Measurements from ENCODE around the gene KLHL13.
A peak's percentile ranks its signal among the peaks of the same experiment; 100 is the strongest.
"Not testable (repeated sequence)": the region's sequence is repeated elsewhere in the genome, so short reads cannot be mapped to it uniquely, and the experiment has no call there.

The KLHL13 gene

DNA sequence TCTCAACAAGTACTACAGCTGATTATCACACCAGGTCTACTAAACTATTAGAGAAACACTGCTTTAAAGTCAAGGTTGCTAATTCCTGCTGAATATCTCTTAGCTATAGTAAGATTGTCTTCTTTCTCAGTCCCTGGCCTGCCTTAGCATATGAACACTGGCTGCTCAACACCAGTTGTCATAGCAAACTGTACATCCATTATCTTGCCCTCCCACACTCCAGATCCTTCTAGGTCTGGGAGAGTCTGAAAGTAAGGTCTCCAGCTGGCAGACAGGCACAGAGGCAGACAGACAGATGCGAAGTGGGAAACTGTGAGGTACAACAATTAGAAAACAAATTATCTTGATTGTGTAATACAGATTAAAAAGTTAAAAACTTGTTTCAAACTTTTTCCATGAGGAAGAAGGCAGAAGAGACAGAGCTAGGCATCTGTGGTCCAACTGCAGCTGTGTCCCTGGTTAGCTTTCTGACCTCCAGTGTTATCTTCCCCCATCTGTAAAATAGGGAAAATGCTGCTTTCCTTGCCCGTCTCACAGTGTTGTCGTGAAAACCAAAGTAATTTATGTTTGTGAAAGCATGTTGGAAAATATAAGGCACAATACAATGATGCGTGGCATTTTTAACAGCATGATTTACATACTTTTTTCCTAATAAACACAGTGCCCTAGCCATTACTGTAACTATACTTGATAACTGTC, 133.8 kb downstream of the KLHL13 start:
- H3K27ac ChIP-seq = no peak overlapping the region
- H3K36me3 ChIP-seq = no peaks in the 10 kb centered on the region
- no peak overlapping the region for H3K4me2 ChIP-seq
- no peaks in the 10 kb centered on the region for H3K27me3 ChIP-seq
- TF ChIP-seq Cebpa-rat (IDR thresholded peaks at IDR 0.05) = peak in 2 of 11 experiments; percentile 30 to 60; a peak in 2 of 22 replicates
- H3K4me3 ChIP-seq = no peak overlapping the region
- no peaks in the 10 kb centered on the region for H4K20me1 ChIP-seq
- no peaks in the 10 kb centered on the region for H3K4me1 ChIP-seq
- H3K9me3 ChIP-seq (replicated peaks in 1 of 11) = no peaks in the 10 kb centered on the region
- H3K9ac ChIP-seq = no peak overlapping the region

- no peak overlapping the region for H3K9ac ChIP-seq
- H4K20me1 ChIP-seq = no peaks in the 10 kb centered on the region
- no peaks in the 10 kb centered on the region for H3K4me1 ChIP-seq
- no peak overlapping the region for H3K4me3 ChIP-seq
- no peak for TF ChIP-seq Cebpa-rat (IDR thresholded peaks at IDR 0.05)
- H3K9me3 ChIP-seq (replicated peaks in 1 of 11) = no peaks in the 10 kb centered on the region
- H3K4me2 ChIP-seq = no peak overlapping the region
- no peaks in the 10 kb centered on the region for H3K36me3 ChIP-seq
- H3K27ac ChIP-seq = no peak overlapping the region
- H3K27me3 ChIP-seq = 0 out of 22 replicates have a peak, but pooled peaks cover 0 to under 1% (median 0%) of the 10 kb centered on the region in 11 experiments
These were observed 138.2 kb downstream of the KLHL13 start for GRCh38 chrX:117978402-117978801.

- H3K27ac ChIP-seq = no peak overlapping the region
- H3K4me2 ChIP-seq = no peak overlapping the region
- no peak overlapping the region for H3K9ac ChIP-seq
- no peaks in the 10 kb centered on the region for H3K4me1 ChIP-seq
- H3K4me3 ChIP-seq = no peak overlapping the region
- no peaks in the 10 kb centered on the region for H3K36me3 ChIP-seq
- no peak for TF ChIP-seq Cebpa-rat (IDR thresholded peaks at IDR 0.05)
- H3K9me3 ChIP-seq (replicated peaks in 1 of 11) = no peaks in the 10 kb centered on the region
- no peaks in the 10 kb centered on the region for H4K20me1 ChIP-seq
- H3K27me3 ChIP-seq = 0 out of 22 replicates have a peak, but pooled peaks cover 0 to 4% (median 0%) of the 10 kb centered on the region in 11 experiments
These were observed 139.1 kb downstream of the KLHL13 start for GRCh38 chrX:117977526-117977925.

GRCh38 chrX:117973110-117973807, 143.4 kb downstream of the KLHL13 start:
- Histone ChIP-seq H3K4me1 (no peaks in the 10 kb centered on the region), H3K9ac (no peak overlapping the region), H3K4me3 (no peak overlapping the region), H4K20me1 (no peaks in the 10 kb centered on the region), H3K4me2 (no peak overlapping the region), H3K27me3 (0 out of 22 replicates have a peak, but pooled peaks cover 0 to 4% (median 0%) of the 10 kb centered on the region in 11 experiments), H3K9me3 (replicated peaks in 1 of 11) (no peaks in the 10 kb centered on the region), H3K36me3 (no peaks in the 10 kb centered on the region), H3K27ac (no peak overlapping the region)
- no peak for TF ChIP-seq Cebpa-rat (IDR thresholded peaks at IDR 0.05)

GRCh38 chrX:117972711-117973109, 143.9 kb downstream of the KLHL13 start:
- H3K9me3 ChIP-seq (replicated peaks in 1 of 11) = no peaks in the 10 kb centered on the region
- no peak overlapping the region for H3K4me3 ChIP-seq
- no peak overlapping the region for H3K9ac ChIP-seq
- H4K20me1 ChIP-seq = no peaks in the 10 kb centered on the region
- H3K4me2 ChIP-seq = no peak overlapping the region
- no peak overlapping the region for H3K27ac ChIP-seq
- no peak for TF ChIP-seq Cebpa-rat (IDR thresholded peaks at IDR 0.05)
- no peaks in the 10 kb centered on the region for H3K4me1 ChIP-seq
- 0 out of 22 replicates have a peak, but pooled peaks cover 0 to 4% (median 0%) of the 10 kb centered on the region in 11 experiments for H3K27me3 ChIP-seq
- H3K36me3 ChIP-seq = no peaks in the 10 kb centered on the region

DNA sequence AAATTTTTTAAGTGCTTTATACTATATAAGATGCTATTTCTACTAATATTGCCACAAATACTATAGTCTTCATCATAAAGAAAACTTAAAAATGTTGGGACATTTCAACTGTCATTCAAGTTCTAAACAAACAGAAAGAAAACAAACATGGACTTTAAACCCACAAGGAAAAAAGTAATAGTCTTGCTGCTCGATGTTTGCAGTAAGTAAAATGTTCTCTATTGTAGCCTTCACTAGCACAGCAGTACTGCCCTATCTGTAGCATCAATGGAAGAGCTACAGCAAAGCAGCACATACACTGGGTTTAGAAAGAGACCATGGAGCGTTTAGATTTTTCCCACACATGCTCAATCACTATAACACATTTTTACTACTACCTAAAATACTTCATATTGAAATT, 146.8 kb downstream of the KLHL13 start:
- H3K27me3 ChIP-seq = 0 out of 22 replicates have a peak, but pooled peaks cover 0 to 4% (median 0%) of the 10 kb centered on the region in 11 experiments
- no peak for TF ChIP-seq Cebpa-rat (IDR thresholded peaks at IDR 0.05)
- H3K4me2 ChIP-seq = no peak overlapping the region
- no peak overlapping the region for H3K9ac ChIP-seq
- H3K4me3 ChIP-seq = no peak overlapping the region
- H3K36me3 ChIP-seq = no peaks in the 10 kb centered on the region
- no peaks in the 10 kb centered on the region for H4K20me1 ChIP-seq
- no peaks in the 10 kb centered on the region for H3K9me3 ChIP-seq (replicated peaks in 1 of 11)
- H3K4me1 ChIP-seq = no peaks in the 10 kb centered on the region
- H3K27ac ChIP-seq = no peak overlapping the region

DNA sequence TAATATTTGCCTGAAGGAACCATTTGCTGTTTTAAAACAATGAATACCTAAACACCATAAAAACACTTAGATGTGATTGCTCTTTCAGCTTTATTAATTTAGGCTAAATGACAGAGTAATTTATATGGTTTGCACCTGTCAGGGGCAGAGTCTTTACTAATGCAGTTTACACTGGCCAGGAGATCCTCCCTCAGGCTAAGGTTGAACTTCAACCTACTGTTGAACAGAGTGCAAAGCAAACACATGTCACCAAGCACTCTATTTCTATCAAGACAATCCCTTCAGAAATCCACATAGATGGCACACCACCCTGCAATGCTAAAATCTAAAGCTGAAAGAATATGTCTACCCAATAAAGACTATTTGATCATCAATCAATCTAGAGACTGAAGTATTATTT, 147.3 kb downstream of the KLHL13 start:
- Histone ChIP-seq H4K20me1 (no peaks in the 10 kb centered on the region), H3K9ac (no peak overlapping the region), H3K4me1 (no peaks in the 10 kb centered on the region), H3K4me2 (no peak overlapping the region), H3K4me3 (no peak overlapping the region), H3K27ac (no peak overlapping the region), H3K36me3 (no peaks in the 10 kb centered on the region), H3K27me3 (0 out of 22 replicates have a peak, but pooled peaks cover 0 to 4% (median 0%) of the 10 kb centered on the region in 11 experiments), H3K9me3 (replicated peaks in 1 of 11) (no peaks in the 10 kb centered on the region)
- TF ChIP-seq Cebpa-rat (IDR thresholded peaks at IDR 0.05) = no peak

DNA sequence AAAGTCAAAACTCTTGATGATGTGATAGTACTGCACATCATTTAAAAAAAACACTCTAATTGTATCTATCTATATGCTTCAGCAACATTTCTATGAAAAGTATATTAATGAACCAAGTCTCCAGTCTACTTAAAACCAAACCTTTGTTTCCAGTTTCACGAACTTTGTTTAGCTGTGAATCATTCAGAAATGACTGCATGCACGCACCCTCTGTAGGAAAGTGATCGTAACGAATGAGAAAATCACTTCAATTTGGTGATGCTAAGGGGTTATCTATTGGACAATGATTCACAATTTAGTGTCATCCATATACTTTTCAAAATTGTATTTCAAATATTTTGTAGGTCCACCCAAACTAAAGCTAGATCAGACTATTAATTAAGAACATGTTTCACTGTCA, 157.6 kb downstream of the KLHL13 start:
- no peaks in the 10 kb centered on the region for H3K36me3 ChIP-seq
- no peak overlapping the region for H3K4me2 ChIP-seq
- H3K4me3 ChIP-seq = no peak overlapping the region
- no peaks in the 10 kb centered on the region for H4K20me1 ChIP-seq
- H3K27me3 ChIP-seq = no peaks in the 10 kb centered on the region
- no peak overlapping the region for H3K9ac ChIP-seq
- no peaks in the 10 kb centered on the region for H3K9me3 ChIP-seq (replicated peaks in 1 of 11)
- no peak for TF ChIP-seq Cebpa-rat (IDR thresholded peaks at IDR 0.05)
- H3K27ac ChIP-seq = no peak overlapping the region
- no peaks in the 10 kb centered on the region for H3K4me1 ChIP-seq

- H3K4me3 ChIP-seq = no peak overlapping the region
- no peak overlapping the region for H3K27ac ChIP-seq
- H3K9ac ChIP-seq = no peak overlapping the region
- H3K4me1 ChIP-seq = no peaks in the 10 kb centered on the region
- H3K9me3 ChIP-seq (replicated peaks in 1 of 11) = no peaks in the 10 kb centered on the region
- TF ChIP-seq Cebpa-rat (IDR thresholded peaks at IDR 0.05) = no peak
- H4K20me1 ChIP-seq = no peaks in the 10 kb centered on the region
- no peaks in the 10 kb centered on the region for H3K36me3 ChIP-seq
- H3K27me3 ChIP-seq = no peaks in the 10 kb centered on the region
- no peak overlapping the region for H3K4me2 ChIP-seq
These were observed 159.5 kb downstream of the KLHL13 start for GRCh38 chrX:117957128-117957527.

- H3K9me3 ChIP-seq (replicated peaks in 1 of 11); H3K4me1 ChIP-seq; H4K20me1 ChIP-seq; H3K9ac ChIP-seq; H3K36me3 ChIP-seq; H3K4me2 ChIP-seq; H3K27me3 ChIP-seq; H3K4me3 ChIP-seq; H3K27ac ChIP-seq: not testable (repeated sequence)
These were observed 177.3 kb downstream of the KLHL13 start for GRCh38 chrX:117939296-117939695.
